Lower leg skin (tissue), 4 donors: ENCODE results near the gene GALNT18. TPM values are rescaled to one million over a fixed set of nuclear protein-coding genes. Genes with fewer than 3 reads are reported as not detected.

Experiments
- DNase-seq, 2 donors: peaks; one replicate each; pipeline ENCODE4 v3.0.0-alpha.2; 2019; ENCODE audit warnings: low spot score in 2 of 2
- H3K4me3 ChIP-seq: fragments of 200-600 bp; sonication (generic); 2 replicates; pipeline ENCODE4 v1.5.1; 2017; ENCODE audit warnings: mild to moderate bottlenecking, low read depth; ENCODE audit not compliant: poor library complexity, severe bottlenecking
- POLR2A ChIP-seq, 2 donors: fragments of 450-650 bp; IDR thresholded peaks; one replicate each; pipeline ENCODE4 v1.6.1; 2016 to 2017; ENCODE audit warnings: antibody characterized with exemption in 2 of 2, mild to moderate bottlenecking in 1 of 2, moderate library complexity in 1 of 2
- WGBS, 2 donors: methylation state at CpG; one replicate each; pipeline ENCODE4 v1.1.5; 2018; 5-methylcytosine and 5-hydroxymethylcytosine counted together
- intact Hi-C: fragments of 100-400 bp; cut with DNase I; formaldehyde crosslinking; loops from one replicate; pipeline ENCODE4 v1.15.0; 2023; ENCODE audit warnings: low total_unique reads
- total RNA-seq, 4 donors: library from RNA; depleted of rRNA; stranded (reverse); fragments of >200 nt; gene quantifications; one replicate each; pipeline ENCODE4 v1.1.0, GENCODE V29; 2016
- TF ChIP-seq, protein P1 (sequence below), 3 donors: fragments of 450-650 bp; IDR thresholded peaks; one replicate each; pipeline ENCODE4 v1.5.1; 2016; ENCODE audit warnings: antibody characterized with exemption in 3 of 3, mild to moderate bottlenecking in 3 of 3, moderate library complexity in 2 of 3

Gene GALNT18
- total RNA-seq, 4 donors from 2014 or later, result 11.5 to 33.0 (median 17.7) TPM

DNA sequence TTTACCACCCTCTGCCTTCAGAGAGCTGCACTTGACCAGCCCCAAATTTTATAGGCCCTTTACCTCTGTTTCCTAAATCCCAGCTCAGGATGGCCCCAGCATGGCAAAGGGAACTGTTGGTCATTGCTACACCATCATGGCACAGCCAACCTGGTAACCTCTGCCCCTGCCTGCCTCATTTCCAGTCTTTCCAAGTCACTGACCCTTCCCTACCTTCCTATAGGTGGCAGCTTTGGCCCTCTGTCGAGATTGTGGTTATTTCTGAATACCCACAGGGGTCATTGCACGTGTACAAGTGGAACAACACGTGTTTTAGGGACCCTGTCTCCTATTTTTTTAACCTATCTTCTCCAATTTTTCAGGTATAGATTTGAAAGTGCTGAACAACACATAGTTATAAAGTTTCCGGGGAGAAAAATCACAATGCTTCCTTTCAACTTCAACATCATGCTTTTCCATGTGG is 2.8 kb downstream of the GALNT18 start:
- 56 to 65% methylated on average over 4 of the region's 4 CpGs for WGBS, 2 donors
- DNase-seq, result no peak
- TF ChIP-seq, protein P1, sequence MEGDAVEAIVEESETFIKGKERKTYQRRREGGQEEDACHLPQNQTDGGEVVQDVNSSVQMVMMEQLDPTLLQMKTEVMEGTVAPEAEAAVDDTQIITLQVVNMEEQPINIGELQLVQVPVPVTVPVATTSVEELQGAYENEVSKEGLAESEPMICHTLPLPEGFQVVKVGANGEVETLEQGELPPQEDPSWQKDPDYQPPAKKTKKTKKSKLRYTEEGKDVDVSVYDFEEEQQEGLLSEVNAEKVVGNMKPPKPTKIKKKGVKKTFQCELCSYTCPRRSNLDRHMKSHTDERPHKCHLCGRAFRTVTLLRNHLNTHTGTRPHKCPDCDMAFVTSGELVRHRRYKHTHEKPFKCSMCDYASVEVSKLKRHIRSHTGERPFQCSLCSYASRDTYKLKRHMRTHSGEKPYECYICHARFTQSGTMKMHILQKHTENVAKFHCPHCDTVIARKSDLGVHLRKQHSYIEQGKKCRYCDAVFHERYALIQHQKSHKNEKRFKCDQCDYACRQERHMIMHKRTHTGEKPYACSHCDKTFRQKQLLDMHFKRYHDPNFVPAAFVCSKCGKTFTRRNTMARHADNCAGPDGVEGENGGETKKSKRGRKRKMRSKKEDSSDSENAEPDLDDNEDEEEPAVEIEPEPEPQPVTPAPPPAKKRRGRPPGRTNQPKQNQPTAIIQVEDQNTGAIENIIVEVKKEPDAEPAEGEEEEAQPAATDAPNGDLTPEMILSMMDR (IDR thresholded peaks at IDR 0.05), result no peak
- no peak for TF ChIP-seq POLR2A (IDR thresholded peaks at IDR 0.05)
- H3K4me3 ChIP-seq, result no peak overlapping the region
- intact Hi-C loops, result no loop called here

DNA sequence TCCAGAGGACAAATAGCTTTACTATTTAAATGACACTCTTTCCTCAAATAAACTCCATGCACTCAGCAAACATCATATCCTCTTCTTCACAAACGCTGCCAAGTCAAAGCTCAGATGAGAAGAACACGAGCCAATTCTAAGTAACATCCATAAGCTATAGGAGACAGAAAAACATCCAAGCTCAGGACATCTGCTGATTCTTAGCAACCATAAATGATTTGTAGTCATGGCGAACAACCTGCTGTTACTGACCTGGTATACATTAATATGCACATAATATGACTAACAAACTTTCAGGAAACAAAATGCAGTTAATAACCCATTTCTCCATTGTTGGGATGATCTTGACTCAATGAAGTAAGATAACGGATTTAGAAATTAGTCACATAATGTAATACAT is 6.7 kb downstream of the GALNT18 start:
- H3K4me3 ChIP-seq, result no peak overlapping the region
- WGBS, 2 donors, result 68 to 77% methylated on average over 4 of the region's 4 CpGs
- TF ChIP-seq POLR2A (IDR thresholded peaks at IDR 0.05), result no peak
- TF ChIP-seq, protein P1 (IDR thresholded peaks at IDR 0.05), result no peak
- no peak for DNase-seq
- intact Hi-C loops, result no loop called here

DNA sequence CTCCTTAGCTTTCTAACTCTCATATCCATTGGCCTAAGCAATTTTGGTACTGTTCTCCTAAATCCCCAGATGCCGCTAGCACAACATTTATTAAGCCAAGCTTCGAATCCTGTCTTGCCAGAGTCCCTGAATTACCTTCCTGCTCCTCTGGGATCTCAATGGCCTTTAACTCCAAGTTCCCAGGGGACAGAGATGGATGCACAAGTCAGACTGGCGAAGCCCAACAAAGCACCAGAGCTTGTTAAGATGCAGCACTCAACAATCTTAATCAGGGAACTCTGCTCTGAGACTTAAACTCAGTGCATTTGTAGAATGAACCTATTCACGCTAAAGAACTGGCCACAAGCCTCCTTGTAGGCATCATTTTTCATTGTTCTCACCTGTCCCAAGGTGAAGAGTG is 9.4 kb downstream of the GALNT18 start:
- DNase-seq, result no peak
- no peak for TF ChIP-seq POLR2A (IDR thresholded peaks at IDR 0.05)
- TF ChIP-seq, protein P1 (IDR thresholded peaks at IDR 0.05), result no peak
- intact Hi-C loops, result no loop called here
- H3K4me3 ChIP-seq, result no peak overlapping the region
- 92 to 98% methylated on average over 4 of the region's 4 CpGs for WGBS, 2 donors

DNA sequence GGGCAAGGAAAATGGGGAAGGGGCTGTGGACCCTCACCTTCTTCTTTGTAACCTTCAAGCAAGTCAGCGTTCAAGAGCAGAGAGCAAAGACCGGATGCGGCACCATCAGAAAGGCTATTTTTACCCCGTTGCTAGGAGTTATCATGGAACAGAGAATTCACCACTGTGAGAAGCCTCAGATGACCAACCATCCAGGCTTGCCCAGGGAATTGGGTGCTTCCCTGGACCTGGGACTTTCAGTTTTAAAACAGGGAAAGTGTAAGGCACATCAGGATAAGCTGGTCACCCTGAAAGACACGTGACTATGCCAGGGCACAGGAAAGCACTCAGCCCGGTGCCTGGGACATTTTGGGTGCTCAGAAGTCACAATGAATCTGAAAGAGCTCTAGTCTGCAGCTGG is 10.4 kb downstream of the GALNT18 start:
- no peak for DNase-seq
- 77 to 85% methylated on average over 6 of the region's 6 CpGs for WGBS, 2 donors
- H3K4me3 ChIP-seq, result no peak overlapping the region
- intact Hi-C loops, result no loop called here
- TF ChIP-seq, protein P1 (IDR thresholded peaks at IDR 0.05), result no peak
- no peak for TF ChIP-seq POLR2A (IDR thresholded peaks at IDR 0.05)

DNA sequence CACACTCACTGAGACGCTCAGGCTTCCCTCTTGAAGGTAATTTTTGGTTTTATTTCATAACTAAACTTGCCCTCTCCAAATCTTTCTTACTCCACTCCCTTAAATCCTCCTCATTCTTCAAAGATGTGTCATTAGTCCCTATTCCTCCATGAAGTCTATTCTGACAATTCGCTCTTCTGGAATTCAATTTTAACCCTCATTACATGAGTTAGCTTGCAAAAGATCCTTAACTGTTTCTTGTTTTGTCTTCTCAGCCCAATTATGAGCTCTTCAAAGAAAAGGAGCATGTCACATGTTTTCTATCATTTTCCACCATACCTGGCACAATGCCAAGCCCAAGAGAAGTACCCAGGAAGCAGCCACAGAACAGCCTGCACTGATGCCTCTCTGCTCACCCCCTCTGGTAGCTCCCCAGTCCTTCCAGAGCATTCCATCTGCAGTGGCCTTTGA is 13.0 kb downstream of the GALNT18 start:
- TF ChIP-seq, protein P1 (IDR thresholded peaks at IDR 0.05), result no peak
- TF ChIP-seq POLR2A (IDR thresholded peaks at IDR 0.05), result no peak
- DNase-seq, result no peak
- WGBS, 2 donors, result 49 to 55% methylated on average over 2 of the region's 2 CpGs
- intact Hi-C loops, result no loop called here
- no peak overlapping the region for H3K4me3 ChIP-seq

DNA sequence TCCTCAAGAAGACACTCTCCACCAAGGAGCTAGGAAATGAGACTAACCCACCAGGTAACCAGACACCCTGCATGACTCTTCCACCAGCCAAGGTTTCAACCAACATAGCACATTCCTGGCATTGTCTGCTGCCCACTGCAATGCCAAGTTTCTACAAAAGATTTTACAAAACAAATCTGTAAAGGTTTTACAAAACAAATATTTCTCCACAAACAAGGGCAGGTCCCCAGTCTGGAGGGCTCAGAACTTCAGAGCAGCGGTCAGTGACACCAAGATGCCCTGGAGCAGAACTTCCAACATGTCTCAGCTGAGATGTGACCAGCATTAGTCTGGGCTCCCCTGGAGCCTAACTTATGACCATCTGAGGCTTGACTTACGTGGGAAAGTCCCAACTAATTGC is 14.0 kb downstream of the GALNT18 start:
- no peak for TF ChIP-seq POLR2A (IDR thresholded peaks at IDR 0.05)
- TF ChIP-seq, protein P1 (IDR thresholded peaks at IDR 0.05), result no peak
- no peak overlapping the region for H3K4me3 ChIP-seq
- WGBS, 2 donors, result 88 to 93% methylated on average over 2 of the region's 2 CpGs
- intact Hi-C loops, result no loop called here
- no peak for DNase-seq
